ENCODE results near the gene TMEM94. TPM values are rescaled to one million over a fixed set of nuclear protein-coding genes. Genes with fewer than 3 reads are reported as not detected.

Gene TMEM94
- total and polyA plus RNA-seq, 2 of the 13 experiments (the other 11 are each of a cell fraction or from before 2014, with no cell fraction given) = 32.6 to 134 TPM

DNA sequence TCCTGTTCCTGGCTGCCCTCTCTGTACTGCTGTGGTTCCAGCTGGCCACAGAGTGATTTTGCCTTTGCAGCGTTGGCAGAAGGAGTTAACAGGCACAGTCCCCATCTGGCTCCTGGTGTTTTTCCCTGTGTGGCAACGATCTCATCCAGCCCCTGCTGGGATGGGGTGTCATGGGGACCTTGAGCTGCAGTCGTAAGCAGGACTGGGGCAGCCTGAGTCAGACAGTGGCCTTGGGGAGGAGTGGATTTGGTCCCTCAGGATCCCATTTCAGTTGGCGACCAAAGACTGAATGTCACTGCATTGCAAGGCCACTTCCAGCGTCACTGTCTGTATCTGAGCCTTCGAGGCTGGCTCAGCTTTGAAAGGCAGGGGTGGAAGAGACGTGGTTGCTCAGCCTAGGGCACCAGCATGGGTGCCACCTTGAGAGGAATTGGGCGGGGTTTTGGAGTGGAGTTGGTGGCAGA, 11.9 kb downstream of the TMEM94 start (continued):
- TF ChIP-seq, protein P1, sequence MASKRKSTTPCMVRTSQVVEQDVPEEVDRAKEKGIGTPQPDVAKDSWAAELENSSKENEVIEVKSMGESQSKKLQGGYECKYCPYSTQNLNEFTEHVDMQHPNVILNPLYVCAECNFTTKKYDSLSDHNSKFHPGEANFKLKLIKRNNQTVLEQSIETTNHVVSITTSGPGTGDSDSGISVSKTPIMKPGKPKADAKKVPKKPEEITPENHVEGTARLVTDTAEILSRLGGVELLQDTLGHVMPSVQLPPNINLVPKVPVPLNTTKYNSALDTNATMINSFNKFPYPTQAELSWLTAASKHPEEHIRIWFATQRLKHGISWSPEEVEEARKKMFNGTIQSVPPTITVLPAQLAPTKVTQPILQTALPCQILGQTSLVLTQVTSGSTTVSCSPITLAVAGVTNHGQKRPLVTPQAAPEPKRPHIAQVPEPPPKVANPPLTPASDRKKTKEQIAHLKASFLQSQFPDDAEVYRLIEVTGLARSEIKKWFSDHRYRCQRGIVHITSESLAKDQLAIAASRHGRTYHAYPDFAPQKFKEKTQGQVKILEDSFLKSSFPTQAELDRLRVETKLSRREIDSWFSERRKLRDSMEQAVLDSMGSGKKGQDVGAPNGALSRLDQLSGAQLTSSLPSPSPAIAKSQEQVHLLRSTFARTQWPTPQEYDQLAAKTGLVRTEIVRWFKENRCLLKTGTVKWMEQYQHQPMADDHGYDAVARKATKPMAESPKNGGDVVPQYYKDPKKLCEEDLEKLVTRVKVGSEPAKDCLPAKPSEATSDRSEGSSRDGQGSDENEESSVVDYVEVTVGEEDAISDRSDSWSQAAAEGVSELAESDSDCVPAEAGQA (IDR thresholded peaks at IDR 0.05; ENCODE audit: low read depth) = no peak
- TF ChIP-seq, protein P1 (CRISPR knock-in tag; IDR thresholded peaks at IDR 0.05; ENCODE audit: borderline replicate concordance) = no peak
- TF ChIP-seq MXI1 (IDR thresholded peaks at IDR 0.05; ENCODE audit: borderline replicate concordance, low read depth, low read length) (peak; percentile 37; the same call in 1 of the 3 replicates), BCL3 (CRISPR knock-in tag; IDR thresholded peaks at IDR 0.05) (0 out of 2 replicates have a peak, but pooled peaks have one; percentile 23), NFYC (CRISPR knock-in tag; IDR thresholded peaks at IDR 0.05) (no peak), ZNF501 (CRISPR knock-in tag; IDR thresholded peaks at IDR 0.05) (0 out of 2 replicates have a peak, but pooled peaks have one; percentile 20), FOXO1 (CRISPR knock-in tag; IDR thresholded peaks at IDR 0.05) (peak; percentile 25; the same call in 1 of the 2 replicates), HCFC1 (IDR thresholded peaks at IDR 0.05; ENCODE audit: low read depth, low read length) (no peak), CBX5 (CRISPR knock-in tag; IDR thresholded peaks at IDR 0.05; ENCODE audit: borderline replicate concordance) (no peak), ATF3 (CRISPR knock-in tag; IDR thresholded peaks at IDR 0.05) (no peak)
- TF ChIP-seq, protein P2, sequence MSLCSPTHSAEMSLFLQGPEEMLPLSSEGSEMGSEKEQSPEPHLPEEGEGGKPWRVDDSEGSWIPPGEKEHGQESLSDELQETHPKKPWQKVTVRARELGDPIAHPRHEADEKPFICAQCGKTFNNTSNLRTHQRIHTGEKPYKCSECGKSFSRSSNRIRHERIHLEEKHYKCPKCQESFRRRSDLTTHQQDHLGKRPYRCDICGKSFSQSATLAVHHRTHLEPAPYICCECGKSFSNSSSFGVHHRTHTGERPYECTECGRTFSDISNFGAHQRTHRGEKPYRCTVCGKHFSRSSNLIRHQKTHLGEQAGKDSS (CRISPR knock-in tag; IDR thresholded peaks at IDR 0.05; ENCODE audit: borderline replicate concordance, low read depth) = no peak
- TF ChIP-seq, protein P3, sequence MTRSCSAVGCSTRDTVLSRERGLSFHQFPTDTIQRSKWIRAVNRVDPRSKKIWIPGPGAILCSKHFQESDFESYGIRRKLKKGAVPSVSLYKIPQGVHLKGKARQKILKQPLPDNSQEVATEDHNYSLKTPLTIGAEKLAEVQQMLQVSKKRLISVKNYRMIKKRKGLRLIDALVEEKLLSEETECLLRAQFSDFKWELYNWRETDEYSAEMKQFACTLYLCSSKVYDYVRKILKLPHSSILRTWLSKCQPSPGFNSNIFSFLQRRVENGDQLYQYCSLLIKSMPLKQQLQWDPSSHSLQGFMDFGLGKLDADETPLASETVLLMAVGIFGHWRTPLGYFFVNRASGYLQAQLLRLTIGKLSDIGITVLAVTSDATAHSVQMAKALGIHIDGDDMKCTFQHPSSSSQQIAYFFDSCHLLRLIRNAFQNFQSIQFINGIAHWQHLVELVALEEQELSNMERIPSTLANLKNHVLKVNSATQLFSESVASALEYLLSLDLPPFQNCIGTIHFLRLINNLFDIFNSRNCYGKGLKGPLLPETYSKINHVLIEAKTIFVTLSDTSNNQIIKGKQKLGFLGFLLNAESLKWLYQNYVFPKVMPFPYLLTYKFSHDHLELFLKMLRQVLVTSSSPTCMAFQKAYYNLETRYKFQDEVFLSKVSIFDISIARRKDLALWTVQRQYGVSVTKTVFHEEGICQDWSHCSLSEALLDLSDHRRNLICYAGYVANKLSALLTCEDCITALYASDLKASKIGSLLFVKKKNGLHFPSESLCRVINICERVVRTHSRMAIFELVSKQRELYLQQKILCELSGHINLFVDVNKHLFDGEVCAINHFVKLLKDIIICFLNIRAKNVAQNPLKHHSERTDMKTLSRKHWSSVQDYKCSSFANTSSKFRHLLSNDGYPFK (CRISPR knock-in tag; IDR thresholded peaks at IDR 0.05; ENCODE audit: borderline replicate concordance) = peak; percentile 44; the same call in 1 of the 2 replicates
- TF ChIP-seq, protein P4, sequence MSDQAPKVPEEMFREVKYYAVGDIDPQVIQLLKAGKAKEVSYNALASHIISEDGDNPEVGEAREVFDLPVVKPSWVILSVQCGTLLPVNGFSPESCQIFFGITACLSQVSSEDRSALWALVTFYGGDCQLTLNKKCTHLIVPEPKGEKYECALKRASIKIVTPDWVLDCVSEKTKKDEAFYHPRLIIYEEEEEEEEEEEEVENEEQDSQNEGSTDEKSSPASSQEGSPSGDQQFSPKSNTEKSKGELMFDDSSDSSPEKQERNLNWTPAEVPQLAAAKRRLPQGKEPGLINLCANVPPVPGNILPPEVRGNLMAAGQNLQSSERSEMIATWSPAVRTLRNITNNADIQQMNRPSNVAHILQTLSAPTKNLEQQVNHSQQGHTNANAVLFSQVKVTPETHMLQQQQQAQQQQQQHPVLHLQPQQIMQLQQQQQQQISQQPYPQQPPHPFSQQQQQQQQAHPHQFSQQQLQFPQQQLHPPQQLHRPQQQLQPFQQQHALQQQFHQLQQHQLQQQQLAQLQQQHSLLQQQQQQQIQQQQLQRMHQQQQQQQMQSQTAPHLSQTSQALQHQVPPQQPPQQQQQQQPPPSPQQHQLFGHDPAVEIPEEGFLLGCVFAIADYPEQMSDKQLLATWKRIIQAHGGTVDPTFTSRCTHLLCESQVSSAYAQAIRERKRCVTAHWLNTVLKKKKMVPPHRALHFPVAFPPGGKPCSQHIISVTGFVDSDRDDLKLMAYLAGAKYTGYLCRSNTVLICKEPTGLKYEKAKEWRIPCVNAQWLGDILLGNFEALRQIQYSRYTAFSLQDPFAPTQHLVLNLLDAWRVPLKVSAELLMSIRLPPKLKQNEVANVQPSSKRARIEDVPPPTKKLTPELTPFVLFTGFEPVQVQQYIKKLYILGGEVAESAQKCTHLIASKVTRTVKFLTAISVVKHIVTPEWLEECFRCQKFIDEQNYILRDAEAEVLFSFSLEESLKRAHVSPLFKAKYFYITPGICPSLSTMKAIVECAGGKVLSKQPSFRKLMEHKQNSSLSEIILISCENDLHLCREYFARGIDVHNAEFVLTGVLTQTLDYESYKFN (CRISPR knock-in tag; conservative IDR thresholded peaks at IDR 0.05) = 0 out of 2 replicates have a peak, but pooled peaks have one; percentile 26

Measured in HepG2 (cell line).